ENCODE measurements around the gene PHTF2.
"Not testable (repeated sequence)": the region's sequence is repeated elsewhere in the genome, so short reads cannot be mapped to it uniquely, and the experiment has no call there.

The PHTF2 gene

DNA sequence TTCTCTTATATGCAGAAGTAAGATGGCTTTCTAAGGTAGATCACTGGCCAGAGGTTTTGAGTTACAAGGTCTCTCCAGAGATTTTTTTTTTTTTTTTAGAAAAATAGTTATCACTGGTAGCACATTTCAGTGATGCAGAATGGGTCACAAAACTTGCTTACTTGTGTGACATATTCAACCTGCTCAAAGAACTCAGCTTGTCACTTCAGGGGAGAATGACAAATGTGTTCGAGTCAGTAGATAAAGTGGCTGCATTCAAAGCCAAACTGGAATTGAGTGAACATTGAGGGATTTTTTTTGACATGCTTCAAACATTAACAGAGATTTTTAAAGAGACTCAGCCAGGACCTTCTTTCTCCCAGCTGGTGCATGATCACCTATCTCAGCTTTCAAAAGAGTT is 33.4 kb downstream of the PHTF2 start:
- no peak for DNase-seq

DNA sequence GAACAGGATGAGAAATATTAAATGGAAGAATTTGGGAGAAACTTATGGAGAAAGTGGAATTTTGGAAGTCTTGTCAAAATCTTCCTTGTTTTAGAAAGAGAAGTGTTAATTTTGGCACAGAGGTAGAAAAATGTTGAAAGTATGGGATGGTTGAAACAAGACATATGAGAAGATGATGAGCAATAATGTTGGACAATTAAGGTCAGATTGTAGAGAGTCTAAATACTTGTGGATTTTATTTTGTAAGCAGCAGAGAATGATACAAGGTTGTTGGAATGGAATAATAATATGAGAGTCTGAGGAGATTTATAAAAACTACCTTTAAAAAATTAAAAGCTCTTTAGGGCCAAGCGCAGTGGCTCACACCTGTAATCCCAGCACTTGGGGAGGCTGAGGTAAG is 34.6 kb downstream of the PHTF2 start:
- no peak for DNase-seq

DNA sequence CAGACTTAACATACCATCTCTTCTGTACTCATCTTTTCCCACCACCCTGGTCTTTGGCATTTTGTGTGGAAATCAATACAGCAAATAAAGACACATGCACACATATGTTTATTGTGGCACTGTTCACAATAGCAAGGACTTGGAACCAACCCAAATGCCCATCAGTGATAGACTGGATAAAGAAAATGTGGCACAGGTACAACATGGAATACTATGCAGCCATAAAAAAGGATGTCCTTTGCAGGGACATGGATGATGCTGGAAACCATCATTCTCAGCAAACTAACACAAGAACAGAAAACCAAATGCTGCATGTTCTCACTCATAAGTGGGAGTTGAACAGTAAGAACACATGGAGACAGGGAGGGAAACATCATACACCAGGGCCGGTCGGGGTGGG is 37.9 kb downstream of the PHTF2 start:
- DNase-seq, result not testable (repeated sequence)

GRCh38 chr7:77837275-77837674 is 38.7 kb downstream of the PHTF2 start:
- DNase-seq, result no peak

GRCh38 chr7:77837966-77838365 is 39.4 kb downstream of the PHTF2 start:
- no peak for DNase-seq

GRCh38 chr7:77838929-77839491 is 40.4 kb downstream of the PHTF2 start:
- DNase-seq, result no peak

DNA sequence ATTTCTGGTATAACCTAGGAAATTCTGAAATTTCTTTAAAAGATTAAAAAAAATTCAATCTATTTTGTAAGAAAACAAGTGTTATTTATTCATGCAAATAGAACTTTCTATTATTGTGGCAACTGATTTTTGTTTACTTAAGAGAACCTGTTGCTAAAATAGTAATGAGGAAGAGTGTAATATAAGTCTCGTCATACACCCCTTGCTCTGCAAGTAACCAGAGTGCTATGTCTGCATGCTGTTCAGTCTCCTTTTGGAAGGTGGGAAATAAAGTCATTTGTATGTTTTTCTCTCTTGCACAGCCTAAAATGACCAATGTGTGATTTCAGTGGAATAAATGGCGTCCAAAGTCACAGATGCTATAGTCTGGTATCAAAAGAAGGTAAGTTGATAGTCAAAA is 41.3 kb downstream of the PHTF2 start:
- no peak for DNase-seq

DNA sequence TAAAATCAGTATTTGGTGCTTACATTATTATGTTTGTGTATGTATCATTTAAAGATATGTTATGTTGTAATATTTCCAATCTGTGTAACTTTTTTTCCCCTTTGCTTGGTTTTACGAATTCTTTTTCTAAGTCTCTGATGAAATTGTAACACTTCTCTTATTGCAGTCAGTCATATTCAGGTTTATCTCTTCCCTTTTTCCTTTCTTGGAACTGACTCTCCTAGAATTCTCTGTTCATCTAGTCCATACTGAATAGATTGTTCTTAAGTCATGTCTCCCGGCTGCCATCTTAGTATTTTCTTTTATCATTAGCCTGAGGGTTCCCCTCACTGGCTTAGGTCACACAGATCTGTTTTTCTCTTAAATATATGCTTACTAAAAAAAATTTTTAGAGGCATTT is 44.6 kb downstream of the PHTF2 start:
- DNase-seq, result no peak

DNA sequence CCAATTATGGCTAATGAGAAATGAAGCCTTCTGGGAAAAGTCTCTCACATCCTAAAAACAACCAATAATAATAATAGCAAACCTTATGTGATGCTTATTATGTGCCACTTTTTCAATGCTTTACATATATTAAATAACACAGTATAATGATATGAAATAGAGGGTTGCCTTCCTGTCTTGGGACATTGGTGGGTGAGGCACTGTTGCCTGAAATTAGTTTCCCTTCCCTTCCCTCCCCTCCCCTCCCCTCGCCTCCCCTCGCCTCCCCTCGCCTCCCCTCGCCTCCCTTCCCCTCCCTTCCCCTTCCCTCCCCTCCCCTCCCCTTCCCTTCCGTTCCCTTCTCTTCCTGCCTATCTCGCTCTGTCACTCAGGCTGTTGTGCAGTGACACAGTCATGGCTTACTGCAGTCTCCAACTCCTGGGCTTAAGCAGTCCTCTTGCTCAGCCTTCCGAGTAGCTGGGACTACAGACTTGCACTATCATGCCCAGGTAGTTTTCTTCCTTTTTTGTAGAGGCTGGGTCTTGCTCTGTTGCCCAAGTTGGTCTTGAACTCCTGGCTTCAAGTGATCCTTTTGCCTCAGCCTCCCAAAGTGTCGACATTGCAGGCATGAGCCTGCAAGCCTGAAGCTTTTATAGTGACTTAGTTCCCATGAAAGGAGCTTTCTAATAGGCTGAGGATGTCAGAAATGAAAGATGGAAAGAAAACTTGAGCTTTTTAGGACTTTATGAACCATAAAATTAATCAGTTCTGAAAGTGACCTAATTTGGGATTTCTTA is 47.9 kb downstream of the PHTF2 start:
- no peak for DNase-seq

- DNase-seq, result peak; percentile 52 to 79
Observed at GRCh38 chr7:77855371-77856083, 57.0 kb downstream of the PHTF2 start.

DNA sequence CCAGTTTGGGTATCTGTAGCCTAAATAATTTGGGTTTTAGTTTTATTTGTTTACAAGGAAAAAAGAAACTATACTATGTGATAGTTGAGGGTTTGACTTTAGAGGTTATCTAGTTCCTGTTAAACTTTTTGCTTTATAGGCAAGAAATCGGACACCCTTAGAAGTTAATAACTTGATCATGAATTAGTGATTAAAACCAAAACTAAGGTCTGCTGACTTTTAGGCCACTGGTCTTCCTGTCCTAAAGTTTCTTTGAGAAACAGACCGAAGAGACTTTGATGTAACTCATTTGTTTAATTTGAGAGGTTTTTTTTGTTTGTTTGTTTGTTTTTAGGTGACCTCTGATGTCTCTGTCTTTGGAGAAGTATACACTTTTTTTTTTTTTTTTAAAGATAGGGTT is 59.7 kb downstream of the PHTF2 start:
- DNase-seq, result no peak

DNA sequence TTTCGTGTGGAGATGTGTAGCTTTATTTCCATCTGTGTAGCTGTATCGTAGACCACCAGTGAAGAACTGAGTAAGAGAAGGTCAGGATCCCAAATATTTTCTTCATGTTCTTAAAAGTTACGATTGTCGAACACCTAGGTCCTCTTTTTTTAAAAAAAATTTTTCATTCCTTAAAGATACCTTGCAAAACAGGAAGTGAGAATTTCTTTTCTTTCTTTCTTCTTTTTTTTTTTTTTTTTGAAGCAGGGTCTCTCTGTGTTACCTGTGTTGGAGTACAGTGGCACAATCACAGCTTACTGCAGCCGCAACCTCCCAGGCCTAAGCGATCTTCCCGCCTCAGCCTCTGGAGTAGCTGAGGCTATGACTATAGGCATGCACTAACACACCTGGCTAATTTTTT is 60.8 kb downstream of the PHTF2 start:
- no peak for DNase-seq

GRCh38 chr7:77862691-77863090 is 64.1 kb downstream of the PHTF2 start:
- no peak for DNase-seq

DNA sequence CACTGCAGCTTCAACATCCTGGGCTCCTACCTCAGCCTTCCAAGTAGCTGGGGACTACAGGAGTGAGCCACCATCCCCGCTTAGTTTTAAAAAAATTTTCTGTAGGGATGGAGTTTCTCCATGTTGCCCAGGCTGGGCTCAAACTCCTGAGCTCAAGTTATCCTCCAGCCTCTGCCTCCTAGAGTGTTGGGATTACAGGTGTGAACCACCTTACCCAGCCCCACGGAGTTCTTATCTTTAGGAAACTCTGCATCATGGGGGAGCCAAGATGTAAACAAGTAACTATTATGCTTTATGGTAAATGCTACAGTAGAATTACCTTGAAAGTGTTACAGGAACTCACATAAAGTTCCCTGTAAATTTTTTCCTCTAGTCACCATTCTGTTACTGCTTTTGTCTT is 65.3 kb downstream of the PHTF2 start:
- DNase-seq, result no peak

GRCh38 chr7:77866370-77866769 is 67.8 kb downstream of the PHTF2 start:
- DNase-seq, result no peak

DNA sequence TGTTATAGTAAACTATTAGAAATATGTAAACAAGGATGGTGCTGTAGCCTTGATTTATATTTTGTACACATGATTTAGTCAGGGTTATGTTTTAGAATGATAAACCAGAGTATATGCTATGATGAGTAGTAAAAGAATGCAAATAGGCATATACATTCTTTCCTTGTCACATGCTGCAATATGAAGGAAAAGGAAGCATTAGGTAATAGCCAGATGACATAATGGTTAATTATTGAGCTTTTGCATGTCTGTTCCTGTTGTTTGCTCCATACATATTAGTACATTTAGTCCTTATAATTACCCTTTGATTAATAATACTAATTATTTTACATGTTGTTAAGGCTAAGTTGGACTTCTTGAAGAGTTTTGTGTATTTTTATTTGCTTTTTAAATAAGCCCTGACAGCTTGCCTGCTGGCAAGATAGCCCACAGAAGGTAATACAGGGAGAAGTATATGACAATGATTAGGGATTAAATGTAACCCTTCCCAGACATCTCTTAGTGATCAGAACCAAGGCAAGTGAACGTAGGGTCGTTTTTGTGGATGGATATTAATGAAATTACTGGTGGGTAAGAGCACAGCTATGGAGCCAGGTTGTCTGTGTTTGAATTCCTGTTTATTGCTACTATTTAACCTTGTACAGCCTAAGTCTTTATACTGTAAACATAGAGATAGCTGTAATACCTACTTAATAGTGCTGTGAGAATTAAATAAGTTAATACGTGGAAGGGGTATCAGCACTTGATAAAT is 68.4 kb downstream of the PHTF2 start:
- DNase-seq, result no peak

GRCh38 chr7:77867537-77867865 is 68.9 kb downstream of the PHTF2 start:
- no peak for DNase-seq

GRCh38 chr7:77872256-77872655 is 73.7 kb downstream of the PHTF2 start:
- DNase-seq, result not testable (repeated sequence)

DNA sequence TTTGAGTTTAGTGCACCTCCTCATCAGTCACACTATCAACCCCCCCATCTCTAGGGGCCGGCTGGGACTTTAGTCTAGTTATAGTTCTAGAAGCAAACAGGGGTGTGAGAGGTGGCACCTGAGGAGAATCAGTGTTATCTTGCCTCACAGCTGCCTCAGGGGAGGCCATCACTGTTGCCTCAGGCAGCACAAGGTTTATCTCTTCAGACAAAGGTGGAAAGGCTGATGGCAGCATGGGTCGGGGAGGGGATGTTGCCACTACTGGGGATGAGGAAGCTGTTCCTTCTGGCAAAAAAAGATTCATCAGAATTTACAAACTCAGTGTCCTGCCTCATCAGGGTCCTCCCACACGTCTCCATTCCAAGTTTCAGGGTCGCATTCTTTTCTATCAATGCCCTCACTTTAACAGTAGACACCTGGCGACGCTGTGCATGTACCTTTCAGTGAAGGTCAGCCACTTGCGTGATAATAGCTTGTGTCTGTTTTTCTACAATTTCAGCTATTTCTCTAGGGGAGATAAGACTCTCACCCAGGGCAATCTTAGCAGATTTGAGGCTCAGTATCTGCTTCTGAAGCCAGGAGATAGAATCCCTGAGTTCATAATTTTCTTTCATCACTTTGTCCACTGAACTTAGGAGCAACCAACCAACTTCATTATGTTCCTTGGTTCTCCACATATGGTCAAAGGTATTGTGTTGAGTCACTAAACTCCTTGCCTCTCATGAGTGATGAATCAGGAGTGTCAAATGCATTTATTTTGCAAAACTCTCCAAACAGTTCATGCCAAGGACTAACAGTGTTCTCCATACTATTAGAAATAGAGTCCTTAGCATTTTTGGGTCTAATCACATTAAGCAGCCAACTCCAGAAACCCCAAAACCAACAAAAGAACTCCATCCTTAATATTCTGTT is 75.1 kb downstream of the PHTF2 start:
- DNase-seq, result not testable (repeated sequence)

- peak in 1 of 2 experiments; percentile 9 for DNase-seq
Observed at GRCh38 chr7:77877791-77878190, 79.2 kb downstream of the PHTF2 start.

DNA sequence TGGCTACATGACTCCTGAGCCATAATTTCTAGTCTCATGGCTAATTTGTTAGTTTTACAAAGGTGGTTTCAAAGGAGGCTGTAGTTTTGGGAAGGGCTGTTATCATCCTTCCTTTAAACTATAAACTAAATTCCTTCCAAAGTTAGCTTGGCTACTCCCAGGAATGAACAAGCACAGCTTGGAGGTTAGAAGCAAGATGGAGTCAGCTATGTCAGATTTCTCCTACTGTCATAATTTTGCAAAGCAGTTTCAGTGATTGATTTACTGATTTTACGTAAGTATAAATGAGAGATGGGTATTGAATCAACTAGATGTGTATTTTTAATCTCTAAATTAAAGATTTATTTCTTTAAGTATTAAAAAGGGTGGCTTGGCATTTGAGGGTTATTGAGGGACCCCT is 79.9 kb downstream of the PHTF2 start:
- no peak for DNase-seq

- no peak for DNase-seq
Observed at GRCh38 chr7:77879272-77879671, 80.7 kb downstream of the PHTF2 start.

GRCh38 chr7:77881871-77882270 is 83.3 kb downstream of the PHTF2 start:
- DNase-seq, result no peak

Measured in NCI-H446 (cell line).